Panc1 (cell line): Measurements from ENCODE around the gene ZNF689. TPM values are rescaled to one million over a fixed set of nuclear protein-coding genes. Genes with fewer than 3 reads are reported as not detected.
"Not testable (repeated sequence)": the region's sequence is repeated elsewhere in the genome, so short reads cannot be mapped to it uniquely, and the experiment has no call there.

Experiments
- ATAC-seq: fragments of 200-7000 bp; cut with Tn5 transposase; 2 replicates; pipeline ENCODE4 v1.9.1; 2020; ENCODE audit warnings: mild to moderate bottlenecking, moderate library complexity
- BruUV-seq: library from RNA; stranded (reverse); fragments of 400-500 nt; replicated peaks from 2 replicates; lab custom pipeline; 2021; lab: Mats Ljungman, UMichigan
- CTCF ChIA-PET: fragments of 300-600 bp; sonication (Branson Sonifier 250); formaldehyde crosslinking; loops from one replicate; lab custom pipeline; 2022; ENCODE audit warnings: antibody characterized with exemption; lab: Charles Lee
- POLR2A ChIA-PET: fragments of 300-600 bp; sonication (Branson Sonifier 250); formaldehyde crosslinking; loops from one replicate; lab custom pipeline; 2022; ENCODE audit warnings: antibody characterized with exemption; lab: Charles Lee
- DNase-seq: peaks from one replicate; pipeline ENCODE4 v3.0.0-alpha.2; 2010; ENCODE audit warnings: low read depth, low spot score
- H3K27ac ChIP-seq: 2 replicates; pipeline ENCODE4 v1.5.1; 2011; ENCODE audit warnings: mild to moderate bottlenecking, low read length, inconsistent platforms
- H3K27me3 ChIP-seq: fragments of 200-500 bp; sonication (Bioruptor generic); 2 replicates; pipeline ENCODE4 v1.6.0; 2014; ENCODE audit warnings: low read length, inconsistent platforms; ENCODE audit not compliant: control insufficient read depth, insufficient read depth
- H3K36me3 ChIP-seq: fragments of 200-500 bp; sonication (Bioruptor generic); 2 replicates; pipeline ENCODE4 v1.5.1; 2014; ENCODE audit warnings: inconsistent platforms, mild to moderate bottlenecking, low read length, moderate library complexity; ENCODE audit not compliant: control insufficient read depth, insufficient read depth
- H3K4me1 ChIP-seq: 2 replicates; pipeline ENCODE4 v1.5.1; 2011; ENCODE audit warnings: inconsistent platforms, mild to moderate bottlenecking, low read length, moderate library complexity; ENCODE audit not compliant: control insufficient read depth, insufficient read depth
- H3K4me3 ChIP-seq, 2 experiments: 2 replicates each; pipeline ENCODE4 v1.5.1; 2011 to 2012; ENCODE audit warnings: low read depth in 2 of 2, low read length in 2 of 2, mild to moderate bottlenecking in 2 of 2, inconsistent platforms in 1 of 2, moderate library complexity in 1 of 2
- H3K9me3 ChIP-seq: fragments of 200-500 bp; sonication (Bioruptor generic); 2 replicates; pipeline ENCODE4 v1.5.1; 2014; ENCODE audit warnings: low read depth, mild to moderate bottlenecking, inconsistent platforms, low read length, moderate library complexity; ENCODE audit not compliant: control insufficient read depth, insufficient read depth
- POLR2AphosphoS5 ChIP-seq: IDR thresholded peaks from 2 replicates; pipeline ENCODE4 v1.6.1; 2012; ENCODE audit warnings: mild to moderate bottlenecking, low read depth, low read length, moderate library complexity
- REST ChIP-seq, 2 experiments: IDR thresholded peaks; 2 replicates each; pipeline ENCODE4 v1.6.1; 2011 to 2012; ENCODE audit warnings: low read depth in 2 of 2, control low read depth in 1 of 2, low read length in 1 of 2, mild to moderate bottlenecking in 1 of 2, moderate library complexity in 1 of 2; ENCODE audit not compliant: insufficient read depth in 1 of 2
- SIN3A ChIP-seq: IDR thresholded peaks from 2 replicates; pipeline ENCODE4 v1.6.1; 2012; ENCODE audit warnings: low read depth, mild to moderate bottlenecking, low read length, moderate library complexity, borderline replicate concordance; ENCODE audit not compliant: insufficient read depth
- TCF7L2 ChIP-seq: IDR thresholded peaks from 2 replicates; pipeline ENCODE4 v1.6.1; 2011; ENCODE audit warnings: mild to moderate bottlenecking, low read depth, low read length, inconsistent platforms
- in situ Hi-C: cut with HindIII; loops from 2 replicates; pipeline ENCODE4 v1.10.0; 2016; ENCODE audit warnings: low sequenced_read_pairs, low pct_unique_long_range_greater_than_20kb
- intact Hi-C: fragments of 100-400 bp; cut with micrococcal nuclease; formaldehyde crosslinking; loops from one replicate; pipeline ENCODE4 v1.10.0; 2022; ENCODE audit not compliant: unreplicated experiment
- total RNA-seq: library from RNA; stranded (reverse); gene quantifications from one replicate; pipeline ENCODE4 v1.2.1, GENCODE V29; 2021; ENCODE audit not compliant: unreplicated experiment
- TF ChIP-seq, protein P1 (sequence below): fragments of 450-650 bp; IDR thresholded peaks from 2 replicates; pipeline ENCODE4 v1.5.1; 2017; ENCODE audit warnings: mild to moderate bottlenecking

The ZNF689 gene
- total RNA-seq, 1 experiment from 2014 or later = 16.5 TPM

- no peaks in the 10 kb centered on the region for H3K27me3 ChIP-seq
- no peaks in the 10 kb centered on the region for H3K9me3 ChIP-seq
- no peak for TF ChIP-seq SIN3A
- peak overlapping the region; percentile 90 for H3K27ac ChIP-seq
- BruUV-seq = TSS peak; percentile 100
- in situ Hi-C loops = no loop called here
- H3K4me1 ChIP-seq = peaks cover 5% of the 10 kb centered on the region; the same call in 1 of the 2 replicates
- DNase-seq (no peak), ATAC-seq (no peak)
- ChIA-PET POLR2A (interaction anchor here (0.5 to 0.9 kb wide), 4 partner anchors 39 to 181 kb away, joined by 3 to 10 read pairs (median 6); no protein-coding TSS in a partner anchor), CTCF (interaction anchor here (0.5 to 0.9 kb wide), 2 partner anchors 35 to 77 kb away, joined by 3 to 10 read pairs; no protein-coding TSS in a partner anchor)
- H3K4me3 ChIP-seq = peak overlapping the region; percentile 65 to 95
- no peaks in the 10 kb centered on the region; the same call in 1 of the 2 replicates for H3K36me3 ChIP-seq
- intact Hi-C loops = no loop called here
Observed at GRCh38 chr16:30633526-30633925, 23.3 kb upstream of the ZNF689 start.

- in situ Hi-C loops, H3K27ac ChIP-seq, H3K27me3 ChIP-seq, H3K4me1 ChIP-seq, ATAC-seq, DNase-seq, BruUV-seq, H3K9me3 ChIP-seq, H3K4me3 ChIP-seq, intact Hi-C loops, CTCF ChIA-PET, H3K36me3 ChIP-seq: not testable (repeated sequence)
- POLR2A ChIA-PET = interaction anchor here (0.6 to 0.7 kb wide), 3 partner anchors 153 to 215 kb away, joined by 3 to 5 read pairs (median 4); partner anchors contain the start of gene DCTPP1
Observed at GRCh38 chr16:30632454-30632853, 22.3 kb upstream of the ZNF689 start.

GRCh38 chr16:30628628-30629540, 18.7 kb upstream of the ZNF689 start:
- DNase-seq (peak; percentile 84), ATAC-seq (peak; percentile 98)
- POLR2A ChIA-PET = interaction anchor here (0.6 to 0.9 kb wide), 4 partner anchors 14 to 233 kb away, joined by 4 to 11 read pairs (median 4); no protein-coding TSS in a partner anchor
- Histone ChIP-seq H3K9me3 (no peaks in the 10 kb centered on the region), H3K27me3 (no peaks in the 10 kb centered on the region), H3K36me3 (no peaks in the 10 kb centered on the region), H3K27ac (peak overlapping the region; percentile 76), H3K4me3 (peak overlapping the region; percentile 33 to 61), H3K4me1 (peaks cover 5% of the 10 kb centered on the region; the same call in 1 of the 2 replicates)
- CTCF ChIA-PET = interaction anchor here (0.7 to 2.6 kb wide), 4 partner anchors 9 to 262 kb away, joined by 4 to 13 read pairs (median 5); partner anchors contain the start of gene DCTPP1
- no TSS peak for BruUV-seq
- intact Hi-C loops = loop anchor here (5.0 kb wide), 1 partner anchor 197 kb away; the partner anchor contains the start of gene DCTPP1
- TF ChIP-seq SIN3A (no peak), TCF7L2 (peak; percentile 93), REST (IDR thresholded peaks at IDR 0.05; ENCODE audit: insufficient read depth in 1 of 2, low read depth in 2 of 2, low read length in 1 of 2) (no peak), POLR2AphosphoS5 (0 out of 2 replicates have a peak, but pooled peaks have one; percentile 33)
- TF ChIP-seq, protein P1, sequence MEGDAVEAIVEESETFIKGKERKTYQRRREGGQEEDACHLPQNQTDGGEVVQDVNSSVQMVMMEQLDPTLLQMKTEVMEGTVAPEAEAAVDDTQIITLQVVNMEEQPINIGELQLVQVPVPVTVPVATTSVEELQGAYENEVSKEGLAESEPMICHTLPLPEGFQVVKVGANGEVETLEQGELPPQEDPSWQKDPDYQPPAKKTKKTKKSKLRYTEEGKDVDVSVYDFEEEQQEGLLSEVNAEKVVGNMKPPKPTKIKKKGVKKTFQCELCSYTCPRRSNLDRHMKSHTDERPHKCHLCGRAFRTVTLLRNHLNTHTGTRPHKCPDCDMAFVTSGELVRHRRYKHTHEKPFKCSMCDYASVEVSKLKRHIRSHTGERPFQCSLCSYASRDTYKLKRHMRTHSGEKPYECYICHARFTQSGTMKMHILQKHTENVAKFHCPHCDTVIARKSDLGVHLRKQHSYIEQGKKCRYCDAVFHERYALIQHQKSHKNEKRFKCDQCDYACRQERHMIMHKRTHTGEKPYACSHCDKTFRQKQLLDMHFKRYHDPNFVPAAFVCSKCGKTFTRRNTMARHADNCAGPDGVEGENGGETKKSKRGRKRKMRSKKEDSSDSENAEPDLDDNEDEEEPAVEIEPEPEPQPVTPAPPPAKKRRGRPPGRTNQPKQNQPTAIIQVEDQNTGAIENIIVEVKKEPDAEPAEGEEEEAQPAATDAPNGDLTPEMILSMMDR = peak; percentile 95
- in situ Hi-C loops = no loop called here
